GM18870 (cell line): ENCODE measurements around the gene TMSB15A.
"Not testable (repeated sequence)": the region's sequence is repeated elsewhere in the genome, so short reads cannot be mapped to it uniquely, and the experiment has no call there.

ENCODE experiments used
- ATAC-seq: cut with Tn5 transposase; IDR thresholded peaks from one replicate; pipeline ENCODE4 v1.9.1; 2021; ENCODE audit warnings: moderate library complexity; ENCODE audit not compliant: unreplicated experiment

Gene TMSB15A

GRCh38 chrX:102515975-102516941 is at the start of gene TMSB15A:
Gene TMSB15A (minus strand): TSS chrX:102516739.
- peak; percentile 52 for ATAC-seq

- ATAC-seq = no peak
Measured at GRCh38 chrX:102560423-102561068, 44.0 kb upstream of the TMSB15A start.

GRCh38 chrX:102558607-102559006 is 42.1 kb upstream of the TMSB15A start:
- ATAC-seq = no peak

GRCh38 chrX:102548231-102548630 is 31.7 kb upstream of the TMSB15A start:
- no peak for ATAC-seq

GRCh38 chrX:102546828-102547493 is 30.4 kb upstream of the TMSB15A start:
- no peak for ATAC-seq

- not testable (repeated sequence) for ATAC-seq
Measured at GRCh38 chrX:102546175-102546574, 29.6 kb upstream of the TMSB15A start.

- no peak for ATAC-seq
Measured at GRCh38 chrX:102535958-102536357, 19.4 kb upstream of the TMSB15A start.

- no peak for ATAC-seq
Measured at GRCh38 chrX:102517326-102517725, 787 bp upstream of the TMSB15A start.

- no peak for ATAC-seq
Measured at GRCh38 chrX:102514536-102514935, 2.0 kb downstream of the TMSB15A start.

- no peak for ATAC-seq
Measured at GRCh38 chrX:102498732-102499131, 17.8 kb downstream of the TMSB15A start.

- ATAC-seq = no peak
Measured at GRCh38 chrX:102491766-102492165, 24.8 kb downstream of the TMSB15A start.

GRCh38 chrX:102478765-102479164 is 37.8 kb downstream of the TMSB15A start:
- not testable (repeated sequence) for ATAC-seq

- ATAC-seq = not testable (repeated sequence)
Measured at GRCh38 chrX:102471762-102472220, 44.7 kb downstream of the TMSB15A start, which contains the start of gene TCP11X2. Gene TCP11X2 (minus strand): TSS chrX:102471812.

- not testable (repeated sequence) for ATAC-seq
Measured at GRCh38 chrX:102470215-102470614, 46.3 kb downstream of the TMSB15A start.
